Fibroblast of lung (primary cell): ENCODE measurements around the gene GSE1.

ENCODE experiments used
- EZH2 ChIP-seq: IDR thresholded peaks from 2 replicates; pipeline ENCODE4 v1.5.1; 2012; ENCODE audit warnings: low read length, control low read depth, mild to moderate bottlenecking; ENCODE audit errors: missing control alignments
- TF ChIP-seq, protein P1 (sequence below), 2 donors: IDR thresholded peaks in 1 of 2; conservative IDR thresholded peaks in 1 of 2; 1 replicate in 1 of 2; 2 replicates in 1 of 2; pipeline ENCODE4 v1.5.1; 2011 to 2012; ENCODE audit warnings: low read length in 2 of 2, control low read depth in 1 of 2, inconsistent platforms in 1 of 2, low read depth in 1 of 2, mild to moderate bottlenecking in 1 of 2

DNA sequence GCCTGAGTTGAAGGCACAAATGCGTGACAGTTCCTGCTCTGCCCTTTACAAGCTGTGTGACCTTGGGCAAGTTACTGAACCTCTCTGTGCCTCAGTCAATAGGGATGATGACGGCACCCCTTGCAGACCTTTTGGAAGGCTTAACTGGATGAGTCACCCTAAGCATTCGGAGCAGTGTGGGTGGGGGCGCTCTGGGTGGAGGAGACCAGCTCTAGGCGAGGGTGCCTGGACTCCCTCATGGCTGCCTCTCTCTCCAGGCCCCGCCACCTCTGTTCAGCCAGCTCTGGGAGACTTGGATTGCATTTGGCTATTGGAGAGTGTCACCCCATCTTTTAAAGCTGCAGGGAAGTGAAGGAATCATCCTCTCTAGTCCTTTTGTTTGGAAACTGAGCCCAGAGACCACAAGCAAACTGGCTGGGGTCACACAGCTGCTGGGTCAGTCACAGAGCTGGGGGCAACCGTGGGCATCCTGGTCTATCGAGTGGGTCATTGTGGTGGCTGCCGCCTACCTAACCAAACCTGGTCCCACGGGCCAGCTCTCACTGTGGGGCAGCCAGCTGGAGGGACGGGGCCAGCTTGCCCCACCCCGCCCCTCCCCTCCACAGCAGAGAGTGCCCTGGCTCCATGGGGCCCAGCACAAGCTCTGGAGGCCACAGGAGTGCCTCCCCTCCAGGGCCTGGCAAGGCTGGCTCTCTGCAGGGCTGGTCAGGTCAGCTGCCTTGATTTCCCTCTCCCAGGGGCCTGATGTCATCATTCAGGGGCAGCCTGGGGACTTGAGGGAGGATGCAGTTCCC is 20.2 kb upstream of the GSE1 start:
- TF ChIP-seq, protein P1, sequence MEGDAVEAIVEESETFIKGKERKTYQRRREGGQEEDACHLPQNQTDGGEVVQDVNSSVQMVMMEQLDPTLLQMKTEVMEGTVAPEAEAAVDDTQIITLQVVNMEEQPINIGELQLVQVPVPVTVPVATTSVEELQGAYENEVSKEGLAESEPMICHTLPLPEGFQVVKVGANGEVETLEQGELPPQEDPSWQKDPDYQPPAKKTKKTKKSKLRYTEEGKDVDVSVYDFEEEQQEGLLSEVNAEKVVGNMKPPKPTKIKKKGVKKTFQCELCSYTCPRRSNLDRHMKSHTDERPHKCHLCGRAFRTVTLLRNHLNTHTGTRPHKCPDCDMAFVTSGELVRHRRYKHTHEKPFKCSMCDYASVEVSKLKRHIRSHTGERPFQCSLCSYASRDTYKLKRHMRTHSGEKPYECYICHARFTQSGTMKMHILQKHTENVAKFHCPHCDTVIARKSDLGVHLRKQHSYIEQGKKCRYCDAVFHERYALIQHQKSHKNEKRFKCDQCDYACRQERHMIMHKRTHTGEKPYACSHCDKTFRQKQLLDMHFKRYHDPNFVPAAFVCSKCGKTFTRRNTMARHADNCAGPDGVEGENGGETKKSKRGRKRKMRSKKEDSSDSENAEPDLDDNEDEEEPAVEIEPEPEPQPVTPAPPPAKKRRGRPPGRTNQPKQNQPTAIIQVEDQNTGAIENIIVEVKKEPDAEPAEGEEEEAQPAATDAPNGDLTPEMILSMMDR (conservative IDR thresholded peaks at IDR 0.05 in 1 of 2, IDR thresholded peaks at IDR 0.05 in 1 of 2; ENCODE audit: low read depth in 1 of 2, low read length in 2 of 2): no peak
- TF ChIP-seq EZH2: no peak
